Stimulated activated CD4-positive, alpha-beta T cell treated with anti-CD3 and anti-CD28 coated beads, Interleukin-15, amount 100 ng/mL, for 1 hour (primary cell): ENCODE measurements around the gene IL27RA.

Experiments used
- DNase-seq, 2 donors: peaks; one replicate each; pipeline ENCODE4 v3.0.0-alpha.2; 2020; ENCODE audit warnings: low read depth in 1 of 2, low spot score in 1 of 2

IL27RA gene

DNA sequence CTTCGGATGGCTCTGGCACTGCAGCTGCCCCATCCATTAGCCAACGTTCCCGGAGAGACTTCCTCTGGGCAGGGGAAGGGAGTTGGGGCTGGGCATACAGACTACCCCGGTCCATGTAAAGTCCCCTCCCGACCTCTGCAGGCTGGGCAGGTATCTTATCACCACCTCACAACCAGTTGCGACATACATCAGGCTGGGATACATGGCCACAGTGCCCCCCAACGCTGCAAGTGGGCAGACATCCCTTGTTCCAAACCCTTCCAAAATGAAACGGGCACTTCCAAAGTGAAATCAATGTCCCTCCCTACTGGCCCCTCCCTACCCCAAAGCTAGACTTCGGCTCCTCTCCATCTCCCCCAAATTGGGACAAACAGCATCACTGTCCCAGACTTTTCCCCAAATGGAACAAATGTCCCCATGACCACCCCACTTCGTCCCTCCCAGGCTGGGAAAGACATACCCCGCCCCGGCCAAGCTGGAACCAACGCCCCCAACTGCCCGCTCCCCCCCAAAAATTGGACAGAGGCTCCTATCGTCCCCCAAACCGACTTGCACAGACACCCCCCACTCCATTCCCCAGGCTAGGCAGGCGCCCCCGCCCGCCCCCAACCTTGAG is 25.3 kb downstream of the IL27RA start:
- DNase-seq, result no peak

DNA sequence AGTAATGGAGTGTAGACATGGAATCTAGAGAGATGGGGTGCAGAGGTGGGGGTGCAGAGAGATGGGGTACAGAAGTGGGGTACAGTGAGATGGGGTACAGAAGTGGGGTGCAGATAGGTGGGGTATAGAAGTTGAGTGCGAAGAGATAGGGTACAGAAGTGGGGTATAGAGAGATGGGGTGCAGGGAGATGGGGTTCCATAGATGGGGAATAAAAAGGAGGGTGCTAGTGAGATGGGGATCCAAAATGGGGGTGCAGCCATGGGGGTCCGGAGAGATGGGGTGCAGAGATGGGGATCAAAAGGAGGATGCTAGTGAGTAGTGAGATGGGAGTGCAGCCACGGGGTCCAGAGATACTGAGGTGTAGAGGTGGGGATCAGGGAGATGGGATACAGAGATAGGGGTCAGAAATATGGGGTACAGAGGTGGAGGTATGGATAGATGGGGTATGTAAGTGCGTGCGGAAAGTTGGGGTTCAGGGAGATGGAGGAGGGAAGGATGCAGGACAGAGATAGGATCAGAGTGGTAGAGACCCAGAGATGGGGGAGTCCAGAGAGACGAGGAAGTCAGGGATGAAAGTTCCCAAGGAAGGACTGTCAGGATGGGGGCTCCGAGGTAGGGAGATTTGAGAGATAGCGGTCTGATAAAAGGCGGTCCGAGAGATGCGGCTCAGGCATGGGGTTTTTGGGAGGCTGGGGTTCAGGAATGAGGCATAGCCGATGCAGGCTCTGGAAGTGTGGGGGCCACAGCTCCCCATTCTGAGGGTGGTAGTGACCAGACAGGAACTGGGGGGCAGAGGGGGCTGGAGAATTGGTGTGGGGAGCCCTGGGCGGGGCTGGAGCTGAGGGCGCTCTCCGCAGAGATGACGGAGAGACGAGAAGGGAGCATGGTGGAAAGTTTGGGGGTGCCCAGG is 26.9 kb downstream of the IL27RA start:
- no peak for DNase-seq

- DNase-seq, result peak in 1 of 2 donors; percentile 20
These were observed 27.5 kb downstream of the IL27RA start for GRCh38 chr19:14059093-14059480.

DNA sequence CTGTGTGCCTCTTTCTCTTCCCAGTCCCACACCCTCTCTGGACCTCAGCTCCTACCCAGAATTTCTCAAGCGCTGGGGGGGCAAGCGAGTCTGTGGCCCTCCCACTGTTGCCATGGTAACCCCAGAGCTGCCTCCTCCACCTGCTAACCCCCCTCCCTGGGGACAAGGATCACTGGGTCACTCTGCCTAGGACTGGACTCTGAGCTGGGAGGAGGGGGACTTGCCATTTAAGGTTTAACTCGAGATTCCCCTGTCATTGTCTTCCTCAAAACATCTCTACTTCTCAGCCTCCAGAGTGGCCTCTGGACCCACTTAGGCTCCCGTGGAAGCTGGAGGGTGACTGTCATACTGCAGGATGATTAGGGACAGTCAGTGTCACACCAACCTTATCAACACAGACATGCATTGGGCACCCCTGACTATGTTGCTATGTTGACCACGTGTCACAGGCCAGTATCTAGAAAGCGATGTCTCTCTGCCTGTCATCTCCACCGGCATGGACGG is 28.1 kb downstream of the IL27RA start:
- DNase-seq, result no peak

- no peak for DNase-seq
These were observed 29.7 kb downstream of the IL27RA start for GRCh38 chr19:14061081-14061749.

GRCh38 chr19:14061751-14062557 is 30.4 kb downstream of the IL27RA start, which contains the start of gene PALM3:
TSS of gene PALM3 (minus strand) at chr19:14062076. CDS start at chr19:14061980, 96 bp downstream.
- DNase-seq, result no peak

DNA sequence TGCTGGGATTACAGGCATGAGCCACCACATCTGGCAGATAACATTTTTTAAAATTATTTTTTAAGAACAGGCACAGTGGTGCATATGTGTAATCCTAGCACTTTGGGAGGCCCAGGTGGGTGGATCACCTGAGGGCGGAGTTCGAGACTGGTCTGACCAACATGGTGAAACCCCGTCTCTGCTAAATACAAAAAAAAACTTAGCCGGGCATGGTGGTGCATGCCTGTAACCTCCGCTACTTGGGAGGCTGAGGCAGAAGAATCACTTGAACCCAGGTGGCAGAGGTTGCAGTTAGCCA is 30.9 kb downstream of the IL27RA start:
- DNase-seq, result no peak

GRCh38 chr19:14063105-14063504 is 31.5 kb downstream of the IL27RA start:
- no peak for DNase-seq

GRCh38 chr19:14066134-14066533 is 34.6 kb downstream of the IL27RA start:
- no peak for DNase-seq

DNA sequence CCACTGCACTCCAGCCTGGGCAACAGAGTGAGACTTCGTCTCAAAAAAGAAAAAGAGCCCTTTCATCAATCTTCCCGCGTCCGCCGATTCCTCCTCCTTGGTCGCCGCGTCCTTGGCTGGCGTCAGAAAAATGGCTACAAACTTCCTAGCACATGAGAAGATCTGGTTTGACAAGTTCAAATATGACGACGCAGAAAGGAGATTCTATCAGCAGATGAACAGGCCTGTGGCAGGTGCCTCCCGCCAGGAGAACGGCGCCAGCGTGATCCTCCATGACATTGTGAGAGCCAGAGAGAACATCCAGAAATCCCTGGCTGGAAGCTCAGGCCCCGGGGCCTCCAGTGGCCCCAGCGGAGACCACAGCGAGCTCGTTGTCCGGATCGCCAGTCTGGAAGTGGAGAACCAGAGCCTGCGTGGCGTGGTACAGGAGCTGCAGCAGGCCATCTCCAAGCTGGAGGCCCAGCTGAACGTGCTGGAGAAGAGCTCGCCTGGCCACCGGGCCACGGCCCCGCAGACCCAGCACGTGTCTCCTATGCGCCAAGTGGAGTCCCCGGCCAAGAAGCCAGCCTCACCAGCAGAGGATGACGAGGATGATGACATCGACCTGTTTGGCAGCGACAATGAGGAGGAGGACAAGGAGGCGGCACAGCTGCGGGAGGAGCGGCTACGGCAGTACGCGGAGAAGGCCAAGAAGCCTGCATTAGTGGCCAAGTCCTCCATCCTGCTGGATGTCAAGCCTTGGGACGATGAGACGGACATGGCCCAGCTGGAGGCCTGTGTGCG is 38.9 kb downstream of the IL27RA start:
- DNase-seq, result no peak

DNA sequence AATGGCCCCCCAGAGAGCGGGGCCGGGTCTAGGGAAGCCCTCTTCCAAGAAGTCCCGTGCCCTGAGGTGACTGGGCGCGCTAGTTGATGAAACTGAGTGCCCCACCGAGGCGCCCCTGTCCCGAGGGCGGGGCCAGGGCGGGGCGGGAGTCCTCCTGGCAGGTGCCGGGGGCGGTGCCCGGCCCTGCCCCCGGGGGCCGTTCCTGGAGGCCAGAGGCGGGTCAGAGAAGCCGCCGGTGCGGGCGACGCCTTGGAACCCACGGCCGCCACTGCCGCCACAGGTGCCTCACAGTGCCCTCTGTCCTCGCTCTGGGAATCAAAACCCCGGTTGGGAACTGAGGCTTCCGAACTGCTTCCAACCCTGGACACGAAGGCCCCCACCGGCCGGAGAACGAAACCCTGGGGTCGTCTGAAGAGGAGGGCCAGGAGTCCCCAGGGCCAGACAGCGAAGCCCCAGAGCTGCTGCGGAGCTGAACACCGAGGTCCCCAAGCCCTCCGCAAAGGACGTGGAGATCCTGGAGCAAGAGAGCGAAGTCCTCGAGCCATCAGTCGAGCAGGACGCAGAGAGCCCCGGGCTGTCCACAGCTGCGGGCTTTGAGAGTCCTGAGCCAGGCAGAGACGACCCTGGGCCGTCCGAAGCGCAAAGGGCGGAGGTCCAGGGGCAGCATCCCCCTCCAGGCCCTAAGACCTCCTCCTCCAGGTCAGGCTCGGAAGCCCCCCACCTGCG is 41.1 kb downstream of the IL27RA start, which contains the start of gene MISP3:
Gene MISP3 (plus strand): TSS at position 252 of the 726 bp plus-strand sequence. CDS start 524 bp downstream, outside the sequence.
- DNase-seq, result no peak

DNA sequence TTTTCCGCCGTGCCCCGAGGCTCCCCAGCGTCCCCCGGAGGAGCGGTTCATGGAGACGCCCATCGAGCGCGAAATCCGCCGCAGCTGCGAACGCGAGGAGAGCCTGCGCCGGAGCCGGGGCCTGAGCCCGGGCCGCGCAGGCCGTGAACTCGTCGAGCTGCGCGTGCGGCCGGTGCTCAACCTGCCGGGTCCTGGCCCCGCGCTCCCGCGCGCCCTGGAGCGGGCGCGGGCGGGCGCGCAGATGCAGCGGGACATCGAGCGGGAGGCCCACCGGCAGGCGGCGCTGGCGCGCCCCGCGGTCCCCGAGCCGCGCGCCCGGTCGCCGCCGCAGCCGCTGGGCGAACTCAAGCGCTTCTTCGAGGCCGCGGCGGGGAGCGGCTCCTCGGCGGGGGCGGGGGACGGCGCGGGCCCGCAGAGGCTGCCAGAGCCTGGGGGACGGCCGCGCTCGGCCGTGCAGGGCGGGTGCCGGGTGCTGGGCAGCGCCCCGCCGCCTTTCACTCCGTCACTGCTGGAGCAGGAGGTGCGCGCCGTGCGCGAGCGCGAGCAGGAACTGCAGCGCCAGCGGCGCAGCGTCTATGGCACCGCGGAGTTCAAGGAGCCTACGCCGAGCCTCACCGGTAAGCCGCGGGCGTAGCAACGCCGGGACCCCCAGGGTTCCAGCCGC is 41.8 kb downstream of the IL27RA start:
- peak; percentile 63 to 70 for DNase-seq

GRCh38 chr19:14073925-14074838 is 42.6 kb downstream of the IL27RA start:
- DNase-seq, result no peak

GRCh38 chr19:14078411-14078810 is 46.8 kb downstream of the IL27RA start:
- no peak for DNase-seq

DNA sequence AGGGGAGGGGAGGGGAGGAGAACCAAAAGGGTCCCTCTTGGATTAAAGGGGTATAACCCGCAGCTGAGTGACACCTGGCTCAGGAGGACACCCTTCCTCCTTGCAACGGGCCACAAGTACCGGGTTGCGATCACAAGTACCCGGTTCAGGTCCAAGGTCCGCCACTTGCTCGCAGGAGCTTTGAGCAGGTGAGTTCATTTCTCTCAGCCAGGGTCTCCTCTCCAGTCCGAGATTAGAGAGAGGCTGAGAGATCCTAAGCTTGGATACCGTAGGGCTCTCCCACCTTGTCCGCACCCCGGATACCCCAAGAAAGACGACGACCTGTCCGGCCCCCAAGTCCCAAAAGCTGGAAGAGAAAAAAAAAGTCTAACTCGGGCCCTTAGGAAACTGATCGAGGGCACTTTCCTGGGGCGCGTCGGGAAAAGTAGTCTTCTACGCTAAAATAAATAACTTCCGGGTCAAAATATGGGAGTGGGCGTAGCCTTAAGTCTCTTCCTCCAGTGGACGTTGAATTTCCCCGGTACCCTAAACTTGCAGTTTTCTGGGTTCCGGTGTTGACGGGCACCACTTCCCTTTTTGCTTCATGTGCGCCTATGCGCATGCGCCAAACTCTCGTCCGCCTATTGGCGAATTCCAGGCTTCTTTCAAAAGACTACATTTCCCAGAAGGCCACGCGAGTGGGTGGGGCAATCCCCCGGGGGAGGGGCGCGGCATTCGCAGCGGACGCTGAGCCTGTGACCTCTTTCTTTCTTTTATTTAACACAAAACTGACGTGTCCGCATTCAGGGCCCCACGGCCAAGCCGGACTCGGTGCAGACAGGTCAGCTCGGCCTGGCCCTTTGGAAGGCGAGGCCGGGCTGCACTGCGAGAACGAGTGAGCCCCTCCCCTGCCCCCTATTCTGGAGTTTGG is 49.6 kb downstream of the IL27RA start:
- DNase-seq, result peak; percentile 97 to 98

DNA sequence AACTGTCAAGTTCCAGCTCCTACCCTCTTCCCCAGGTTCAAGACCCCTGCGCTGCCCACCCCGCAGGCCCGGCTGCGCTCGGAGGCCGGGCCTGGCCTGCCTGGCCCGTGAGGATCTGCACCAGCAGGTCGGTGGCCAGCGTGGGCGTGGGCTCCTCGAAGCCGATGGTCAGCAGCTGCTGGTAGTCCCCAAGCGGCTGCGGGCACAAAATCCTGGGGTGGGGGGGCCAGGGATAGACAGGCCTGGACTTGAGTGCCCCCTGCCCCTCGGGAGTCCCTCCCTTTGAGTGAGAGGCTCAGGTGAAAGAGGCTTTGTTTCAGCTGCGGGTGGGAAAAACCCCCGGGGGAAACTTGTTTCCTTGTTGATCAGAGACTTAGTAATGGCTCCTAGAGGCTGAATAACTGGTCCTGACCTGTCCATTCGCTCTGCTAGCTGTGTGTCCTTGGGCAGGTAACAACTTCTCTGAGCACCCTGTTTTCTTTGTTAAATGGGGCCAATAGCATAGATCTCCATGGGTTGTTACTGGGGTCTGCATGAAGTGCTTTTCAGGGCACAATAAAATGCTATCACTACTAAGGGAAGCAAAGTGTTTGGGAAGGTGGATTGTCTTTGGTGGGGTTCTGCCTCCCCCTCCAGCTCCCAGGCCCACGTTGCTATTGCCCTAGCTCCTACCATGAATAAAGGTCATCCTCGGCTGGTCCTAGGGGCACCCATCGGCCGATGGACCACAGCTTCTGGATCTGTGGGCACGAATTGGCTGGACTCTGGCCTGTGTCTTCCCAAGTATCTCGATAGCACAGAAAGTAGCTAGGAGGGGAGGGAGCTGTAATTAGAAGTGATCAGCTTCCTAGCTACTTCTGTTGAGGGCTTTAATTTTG is 50.5 kb downstream of the IL27RA start:
- no peak for DNase-seq
